H7 (cell line): ENCODE results near the gene GRIFIN. TPM values are rescaled to one million over a fixed set of nuclear protein-coding genes. Genes with fewer than 3 reads are reported as not detected.

ENCODE experiments used
- DNase-seq: peaks from one replicate; pipeline ENCODE4 v3.0.0; 2012
- H3K27me3 ChIP-seq: 2 replicates; pipeline ENCODE4 v1.6.0; 2011; ENCODE audit warnings: mild to moderate bottlenecking, low read length; ENCODE audit not compliant: control insufficient read depth, insufficient read depth
- H3K36me3 ChIP-seq: replicated peaks from 2 replicates; pipeline ENCODE4 v1.5.1; 2011; ENCODE audit warnings: low read length; ENCODE audit not compliant: control insufficient read depth, insufficient read depth
- H3K4me3 ChIP-seq: 2 replicates; pipeline ENCODE4 v1.5.1; 2011; ENCODE audit warnings: low read depth, mild to moderate bottlenecking, control low read depth, low read length, moderate library complexity; ENCODE audit not compliant: insufficient read depth
- total RNA-seq: library from RNA; depleted of rRNA; stranded (reverse); fragments of >200 nt; shearing (Covaris generic); gene quantifications from 2 replicates; pipeline ENCODE4 v1.2.3, GENCODE V29; 2014

The GRIFIN gene
- total RNA-seq, 1 experiment from 2014 or later: not detected

DNA sequence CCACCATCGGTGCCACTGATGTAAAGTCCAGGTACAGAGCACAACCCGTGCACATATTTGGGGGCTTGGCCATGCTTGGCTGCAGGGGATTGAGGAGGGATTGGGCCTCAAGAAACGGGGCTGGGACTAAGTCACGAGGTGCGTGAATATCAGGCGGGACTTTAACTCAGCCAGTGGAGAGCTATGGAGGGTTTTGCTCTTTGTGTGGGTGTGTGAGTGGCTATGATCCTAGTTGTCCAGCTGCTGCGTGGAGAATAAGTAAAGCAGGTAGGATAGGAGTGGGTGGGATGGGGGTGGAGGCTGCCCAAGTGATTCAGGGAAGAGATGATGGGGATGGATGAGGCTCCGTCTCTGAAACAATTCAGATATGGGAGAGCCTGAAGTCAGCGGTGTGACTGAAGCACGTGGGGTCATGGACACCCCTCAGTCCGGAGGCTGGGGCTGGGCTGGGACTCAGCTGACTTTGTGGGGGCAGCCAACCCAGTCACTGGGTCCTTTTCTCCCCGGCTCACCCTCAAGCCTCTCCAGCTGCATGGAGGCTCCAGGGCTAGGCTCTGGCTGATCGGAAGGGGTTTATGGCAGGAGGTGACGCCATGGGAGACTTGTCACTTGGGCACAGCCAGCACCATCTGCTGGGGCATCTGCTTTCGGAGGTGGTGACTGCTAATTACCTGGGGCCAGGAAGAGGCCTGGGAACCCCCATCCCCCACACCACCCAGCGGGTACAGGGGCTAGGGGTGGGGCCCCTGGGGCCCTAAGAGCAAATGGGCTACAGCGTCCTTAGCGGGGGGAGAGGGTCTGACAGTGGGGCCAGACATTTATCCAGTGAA, 41.7 kb upstream of the GRIFIN start:
- DNase-seq: peak; percentile 74
- Histone ChIP-seq H3K27me3 (peaks cover 20% of the 10 kb centered on the region), H3K36me3 (no peaks in the 10 kb centered on the region), H3K4me3 (no peak overlapping the region)

- Histone ChIP-seq H3K4me3 (no peak overlapping the region), H3K36me3 (no peaks in the 10 kb centered on the region), H3K27me3 (peaks cover 20% of the 10 kb centered on the region)
- peak; percentile 83 for DNase-seq
Observed at GRCh38 chr7:2517026-2517425, 40.8 kb upstream of the GRIFIN start.

DNA sequence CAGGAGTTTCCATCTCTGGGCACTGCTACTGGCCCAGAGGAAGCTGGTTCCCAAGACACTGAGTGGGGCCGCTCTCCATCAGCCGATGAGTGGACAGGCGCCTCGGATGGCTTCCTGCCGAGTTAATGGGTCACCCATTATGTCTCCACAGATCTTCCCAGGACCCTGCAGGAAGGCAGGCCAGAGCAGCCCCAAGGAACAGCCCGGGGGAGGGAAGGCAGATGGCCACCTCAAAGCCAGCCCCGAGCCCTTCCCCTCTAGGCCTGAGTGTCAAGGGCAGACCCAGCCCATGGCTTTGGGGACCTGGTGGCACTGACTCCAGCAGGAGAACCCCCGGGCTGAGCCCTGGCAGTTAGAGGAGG, 40.0 kb upstream of the GRIFIN start:
- no peak overlapping the region for H3K4me3 ChIP-seq
- no peak for DNase-seq
- no peaks in the 10 kb centered on the region for H3K36me3 ChIP-seq
- H3K27me3 ChIP-seq: peaks cover 20% of the 10 kb centered on the region

- Histone ChIP-seq H3K4me3 (no peak overlapping the region), H3K36me3 (no peaks in the 10 kb centered on the region), H3K27me3 (peaks cover 16% of the 10 kb centered on the region)
- DNase-seq: no peak
Observed at GRCh38 chr7:2515424-2516193, 39.4 kb upstream of the GRIFIN start.

DNA sequence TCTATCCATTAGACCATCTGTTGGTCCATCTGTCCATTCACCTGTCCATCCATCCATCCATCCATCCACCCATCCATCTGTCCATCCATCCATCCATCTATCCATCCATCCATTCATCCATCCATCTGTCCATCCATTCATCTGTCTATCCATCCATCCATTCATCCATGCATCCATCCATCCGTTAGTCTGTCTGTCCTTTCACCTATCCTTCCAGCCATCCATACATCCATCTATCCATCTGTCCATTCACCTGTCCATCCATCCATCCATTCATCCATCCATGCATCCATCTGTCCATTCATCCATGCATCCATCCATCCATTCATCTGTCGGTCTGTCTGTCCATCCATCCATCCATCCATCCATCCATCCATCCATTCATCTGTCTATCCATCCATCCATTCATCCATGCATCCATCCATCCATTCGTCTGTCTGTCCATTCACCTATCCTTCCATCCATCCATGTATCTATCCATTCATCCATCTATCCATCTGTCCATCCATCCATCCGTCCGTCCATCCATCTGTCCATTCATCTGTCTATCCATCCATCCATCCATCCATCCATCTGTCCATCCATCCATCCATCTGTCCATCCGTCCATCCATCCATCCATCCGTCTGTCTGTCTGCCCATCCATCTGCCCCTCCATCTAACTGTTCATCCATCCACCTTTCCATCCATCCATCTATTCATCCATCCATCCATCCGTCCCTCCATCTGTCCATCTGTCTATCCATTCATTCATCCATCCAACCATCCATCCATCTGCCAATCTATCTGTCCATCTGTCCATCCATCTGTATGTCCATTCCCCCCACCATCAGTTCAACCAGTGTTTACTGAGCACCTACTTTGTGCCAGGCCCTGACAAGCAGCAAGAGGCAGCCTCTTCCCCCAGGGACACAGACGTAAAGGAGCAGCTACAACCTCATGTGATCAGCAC, 38.5 kb upstream of the GRIFIN start:
- Histone ChIP-seq H3K27me3 (peaks cover 10% of the 10 kb centered on the region), H3K36me3 (no peaks in the 10 kb centered on the region), H3K4me3 (no peak overlapping the region)
- no peak for DNase-seq

- DNase-seq: no peak
- Histone ChIP-seq H3K27me3 (peaks cover 6% of the 10 kb centered on the region), H3K4me3 (no peak overlapping the region), H3K36me3 (no peaks in the 10 kb centered on the region)
Observed at GRCh38 chr7:2513702-2514101, 37.5 kb upstream of the GRIFIN start.

- H3K36me3 ChIP-seq: no peaks in the 10 kb centered on the region
- H3K4me3 ChIP-seq: no peak overlapping the region
- no peaks in the 10 kb centered on the region for H3K27me3 ChIP-seq
Observed at GRCh38 chr7:2512713-2513112, 36.5 kb upstream of the GRIFIN start.

GRCh38 chr7:2512179-2512661, 36.0 kb upstream of the GRIFIN start:
- DNase-seq: no peak
- no peak overlapping the region for H3K4me3 ChIP-seq
- no peaks in the 10 kb centered on the region for H3K27me3 ChIP-seq
- H3K36me3 ChIP-seq: no peaks in the 10 kb centered on the region

More at GRCh38 chr7:2512713-2513112, 36.5 kb upstream of the GRIFIN start:
- no peak for DNase-seq

- Histone ChIP-seq H3K4me3 (no peak overlapping the region), H3K36me3 (no peaks in the 10 kb centered on the region)
- DNase-seq: no peak
Observed at GRCh38 chr7:2511769-2512168, 35.6 kb upstream of the GRIFIN start.

GRCh38 chr7:2510909-2511768, 34.9 kb upstream of the GRIFIN start:
- H3K4me3 ChIP-seq: no peak overlapping the region
- H3K27me3 ChIP-seq: no peaks in the 10 kb centered on the region
- DNase-seq: peak; percentile 84
- H3K36me3 ChIP-seq: no peaks in the 10 kb centered on the region

More at GRCh38 chr7:2511769-2512168, 35.6 kb upstream of the GRIFIN start:
- no peaks in the 10 kb centered on the region for H3K27me3 ChIP-seq

DNA sequence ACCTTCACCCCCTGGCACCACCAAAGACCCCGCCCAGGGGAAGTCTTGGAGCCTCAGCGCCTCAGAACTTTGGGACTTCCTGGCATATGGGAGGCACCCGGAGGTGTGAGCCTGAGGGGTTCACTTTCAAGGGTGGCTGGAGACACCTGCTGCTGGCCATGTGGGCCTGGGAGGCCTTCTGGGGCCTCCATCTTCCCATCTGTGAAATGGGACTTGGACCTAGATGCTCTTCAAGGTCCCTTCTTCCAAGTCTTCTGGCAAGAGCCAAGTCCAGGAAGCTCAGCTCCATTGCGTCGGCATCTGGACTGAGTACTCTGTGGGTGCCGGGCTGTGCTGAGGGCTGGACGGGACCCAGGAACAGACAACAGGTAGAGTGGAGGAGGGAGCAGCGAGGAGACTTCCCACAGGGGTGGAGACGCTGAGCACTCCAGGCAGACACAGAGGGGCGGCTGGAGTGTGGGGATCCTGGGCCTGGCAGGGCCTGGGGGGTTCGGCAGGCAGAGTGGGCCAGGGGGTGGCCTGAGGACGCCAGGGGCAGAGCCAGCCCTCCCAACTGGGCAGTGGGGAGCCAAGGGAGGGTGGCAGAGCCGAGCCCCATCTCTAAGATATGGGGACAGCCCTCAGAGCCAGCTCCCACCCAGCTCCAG, 34.1 kb upstream of the GRIFIN start:
- H3K27me3 ChIP-seq: no peaks in the 10 kb centered on the region
- H3K36me3 ChIP-seq: no peaks in the 10 kb centered on the region
- DNase-seq: no peak
- H3K4me3 ChIP-seq: no peak overlapping the region

GRCh38 chr7:2509298-2509906, 33.2 kb upstream of the GRIFIN start:
- DNase-seq: peak; percentile 83
- Histone ChIP-seq H3K27me3 (no peaks in the 10 kb centered on the region), H3K4me3 (no peak overlapping the region), H3K36me3 (no peaks in the 10 kb centered on the region)
